SJCRH30 (cell line): ENCODE measurements around the gene SEMA4D. TPM values are rescaled to one million over a fixed set of nuclear protein-coding genes. Genes with fewer than 3 reads are reported as not detected.

Experiments
- DNase-seq, 2 experiments: peaks; one replicate each; pipeline ENCODE4 v3.0.0-alpha.2; 2015 to 2020
- H3K27ac ChIP-seq: fragments of 250-450 bp; sonication (Bioruptor Pico); 2 replicates; pipeline ENCODE4 v1.5.1; 2020; ENCODE audit warnings: mild to moderate bottlenecking, moderate library complexity
- H3K27me3 ChIP-seq: fragments of 250-450 bp; sonication (Bioruptor Pico); 2 replicates; pipeline ENCODE4 v1.5.1; 2020; ENCODE audit warnings: mild to moderate bottlenecking, moderate library complexity
- H3K36me3 ChIP-seq: fragments of 250-450 bp; sonication (Bioruptor Pico); 2 replicates; pipeline ENCODE4 v1.5.1; 2020; ENCODE audit warnings: mild to moderate bottlenecking, moderate library complexity
- H3K4me1 ChIP-seq: fragments of 250-450 bp; sonication (Bioruptor Pico); 2 replicates; pipeline ENCODE4 v1.5.1; 2020; ENCODE audit warnings: mild to moderate bottlenecking, moderate library complexity
- H3K4me3 ChIP-seq: fragments of 250-450 bp; sonication (Bioruptor Pico); 2 replicates; pipeline ENCODE4 v1.5.1; 2020; ENCODE audit warnings: mild to moderate bottlenecking, moderate library complexity
- H3K9me3 ChIP-seq: fragments of 250-450 bp; sonication (Bioruptor Pico); replicated peaks from 2 replicates; pipeline ENCODE4 v1.5.1; 2020; ENCODE audit warnings: mild to moderate bottlenecking, moderate library complexity
- total RNA-seq: library from RNA; depleted of rRNA; stranded (reverse); fragments of >200 nt; shearing (Covaris generic); gene quantifications from 2 replicates; pipeline ENCODE4 v1.2.3, GENCODE V29; 2014

Gene SEMA4D
- total RNA-seq, 1 experiment from 2014 or later = not detected

- DNase-seq = no peak
- Histone ChIP-seq H3K36me3 (no peaks in the 10 kb centered on the region), H3K27me3 (peaks cover 33% of the 10 kb centered on the region), H3K4me3 (no peak overlapping the region), H3K27ac (no peak overlapping the region), H3K9me3 (no peaks in the 10 kb centered on the region), H3K4me1 (no peaks in the 10 kb centered on the region)
Measured at GRCh38 chr9:89448381-89448780, 49.5 kb downstream of the SEMA4D start.

- Histone ChIP-seq H3K27me3 (peaks cover 37% of the 10 kb centered on the region), H3K36me3 (no peaks in the 10 kb centered on the region), H3K4me3 (no peak overlapping the region), H3K4me1 (no peaks in the 10 kb centered on the region), H3K9me3 (no peaks in the 10 kb centered on the region), H3K27ac (no peak overlapping the region)
- DNase-seq = no peak
Measured at GRCh38 chr9:89447416-89447815, 50.5 kb downstream of the SEMA4D start.

GRCh38 chr9:89446961-89447310, 51.0 kb downstream of the SEMA4D start:
- H3K9me3 ChIP-seq = no peaks in the 10 kb centered on the region
- H3K27ac ChIP-seq = no peak overlapping the region
- peaks cover 42% of the 10 kb centered on the region for H3K27me3 ChIP-seq
- H3K4me1 ChIP-seq = no peaks in the 10 kb centered on the region
- no peak overlapping the region for H3K4me3 ChIP-seq
- DNase-seq = no peak
- H3K36me3 ChIP-seq = no peaks in the 10 kb centered on the region

DNA sequence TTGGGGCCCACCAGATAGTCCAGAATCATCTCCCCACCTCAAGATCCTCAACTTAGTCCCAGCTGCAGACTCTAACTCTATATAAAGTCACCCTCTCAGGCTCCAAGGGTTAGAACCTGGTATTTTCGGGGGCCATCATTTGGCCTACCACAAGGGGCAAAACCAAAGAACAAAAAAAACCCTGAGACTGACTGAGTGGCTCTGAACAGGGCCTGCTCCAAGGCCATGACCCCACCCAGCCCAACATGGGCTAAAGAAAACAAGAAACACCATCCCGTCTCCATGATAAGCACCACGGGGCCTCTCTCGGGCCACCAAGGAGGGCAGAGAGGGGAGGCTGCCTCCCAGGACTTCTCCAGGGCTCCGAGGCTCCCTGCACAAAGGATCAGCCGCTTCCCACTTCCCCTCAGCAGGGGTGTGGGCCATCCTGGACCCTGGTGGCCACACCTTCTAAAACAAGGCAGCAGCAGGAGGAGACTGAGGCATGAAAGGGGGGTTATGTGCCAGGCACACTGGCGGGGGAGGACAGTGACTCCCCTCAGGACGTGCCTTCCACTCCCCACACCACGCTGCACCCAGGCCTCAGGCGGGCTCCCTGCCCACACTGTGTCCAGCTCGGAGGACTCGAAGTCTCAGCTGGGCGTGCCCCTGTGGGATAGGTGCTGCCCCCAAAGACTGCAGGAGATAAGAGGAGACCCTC, 51.5 kb downstream of the SEMA4D start:
- H3K4me1 ChIP-seq = no peaks in the 10 kb centered on the region
- H3K9me3 ChIP-seq = no peaks in the 10 kb centered on the region
- H3K27ac ChIP-seq = no peak overlapping the region
- no peak overlapping the region for H3K4me3 ChIP-seq
- peaks cover 45% of the 10 kb centered on the region for H3K27me3 ChIP-seq
- DNase-seq = no peak
- no peaks in the 10 kb centered on the region for H3K36me3 ChIP-seq

DNA sequence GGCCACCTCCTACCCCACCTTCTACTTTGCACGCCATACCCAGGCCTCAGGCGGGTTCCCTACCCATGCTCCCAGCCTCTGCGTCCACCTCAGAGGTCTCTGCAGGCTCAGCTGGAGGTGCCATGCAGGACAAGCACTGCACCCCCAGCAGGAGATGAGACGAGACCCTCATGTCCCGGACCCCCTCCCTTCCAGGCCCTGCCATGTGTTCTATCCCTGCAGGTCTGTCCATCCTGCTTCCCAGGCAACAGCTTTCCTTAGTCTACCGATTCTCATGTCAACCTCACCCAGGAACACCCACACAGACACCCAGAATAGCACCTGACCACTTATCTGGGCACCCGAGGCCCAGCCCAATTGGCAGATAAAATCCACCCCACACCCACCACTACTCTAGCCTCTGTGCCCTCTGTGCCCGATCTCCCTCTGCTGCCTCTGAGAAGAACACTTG, 52.1 kb downstream of the SEMA4D start:
- Histone ChIP-seq H3K27me3 (peaks cover 45% of the 10 kb centered on the region), H3K4me1 (no peaks in the 10 kb centered on the region), H3K4me3 (no peak overlapping the region), H3K9me3 (no peaks in the 10 kb centered on the region), H3K27ac (no peak overlapping the region), H3K36me3 (no peaks in the 10 kb centered on the region)
- no peak for DNase-seq

DNA sequence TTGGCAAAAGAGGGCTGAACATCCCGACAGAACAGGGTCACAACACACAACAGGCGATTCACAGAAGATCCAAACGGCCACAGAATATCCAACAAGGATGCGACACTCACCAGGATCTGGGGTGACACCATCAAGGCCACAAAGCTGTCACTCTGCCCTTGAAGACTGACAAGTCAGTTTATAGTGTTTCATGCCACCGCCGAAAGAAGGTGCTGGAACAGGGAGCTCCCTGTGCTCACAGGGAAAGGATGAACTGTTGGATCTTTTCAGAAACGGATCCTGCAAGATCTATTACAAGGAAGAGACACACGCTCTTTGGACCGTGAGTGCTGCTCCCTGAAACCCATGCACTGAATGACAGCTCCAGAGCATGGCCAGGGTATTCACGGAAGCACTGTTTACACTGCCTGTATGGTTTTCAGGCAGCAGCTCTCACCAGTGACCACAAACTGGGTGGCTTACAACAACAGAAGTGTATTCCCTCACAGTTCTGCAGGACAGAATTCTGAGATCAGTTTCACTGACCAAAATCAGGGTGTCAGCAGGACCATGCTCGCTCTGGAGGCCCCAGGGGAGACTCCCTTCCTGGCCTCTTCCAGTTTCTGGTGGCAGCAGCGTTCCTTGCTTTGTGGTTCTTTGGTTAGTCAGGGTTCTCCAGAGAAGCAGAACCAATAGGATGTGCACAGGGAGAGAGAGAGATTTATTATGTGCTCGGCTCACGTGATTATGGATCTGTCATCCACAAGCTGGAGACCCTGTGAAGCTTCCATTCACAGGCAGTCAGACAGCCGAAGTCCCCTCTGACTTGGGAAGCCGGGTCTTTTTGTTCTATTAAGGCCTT, 52.8 kb downstream of the SEMA4D start:
- Histone ChIP-seq H3K4me3 (no peak overlapping the region), H3K36me3 (no peaks in the 10 kb centered on the region), H3K9me3 (no peaks in the 10 kb centered on the region), H3K27me3 (peaks cover 45% of the 10 kb centered on the region), H3K4me1 (no peaks in the 10 kb centered on the region), H3K27ac (no peak overlapping the region)
- no peak for DNase-seq

- Histone ChIP-seq H3K9me3 (no peaks in the 10 kb centered on the region), H3K4me3 (no peak overlapping the region), H3K36me3 (no peaks in the 10 kb centered on the region), H3K27me3 (peaks cover 44% of the 10 kb centered on the region), H3K4me1 (no peaks in the 10 kb centered on the region), H3K27ac (no peak overlapping the region)
- DNase-seq = no peak
Measured at GRCh38 chr9:89444274-89444673, 53.6 kb downstream of the SEMA4D start.

GRCh38 chr9:89442981-89443814, 54.7 kb downstream of the SEMA4D start:
- H3K9me3 ChIP-seq = no peaks in the 10 kb centered on the region
- H3K4me3 ChIP-seq = no peak overlapping the region
- peaks cover 34% of the 10 kb centered on the region for H3K27me3 ChIP-seq
- no peak overlapping the region for H3K27ac ChIP-seq
- DNase-seq = no peak
- H3K36me3 ChIP-seq = no peaks in the 10 kb centered on the region
- no peaks in the 10 kb centered on the region for H3K4me1 ChIP-seq

- Histone ChIP-seq H3K27me3 (peaks cover 34% of the 10 kb centered on the region), H3K27ac (no peak overlapping the region), H3K4me3 (no peak overlapping the region), H3K9me3 (no peaks in the 10 kb centered on the region), H3K36me3 (no peaks in the 10 kb centered on the region), H3K4me1 (no peaks in the 10 kb centered on the region)
- DNase-seq = no peak
Measured at GRCh38 chr9:89442501-89442978, 55.4 kb downstream of the SEMA4D start.

GRCh38 chr9:89441986-89442385, 55.9 kb downstream of the SEMA4D start:
- Histone ChIP-seq H3K9me3 (no peaks in the 10 kb centered on the region), H3K27ac (no peak overlapping the region), H3K36me3 (no peaks in the 10 kb centered on the region), H3K27me3 (peaks cover 34% of the 10 kb centered on the region), H3K4me1 (no peaks in the 10 kb centered on the region), H3K4me3 (no peak overlapping the region)
- DNase-seq = no peak

- Histone ChIP-seq H3K27ac (no peak overlapping the region), H3K36me3 (no peaks in the 10 kb centered on the region), H3K4me3 (no peak overlapping the region), H3K9me3 (no peaks in the 10 kb centered on the region), H3K4me1 (no peaks in the 10 kb centered on the region), H3K27me3 (peaks cover 34% of the 10 kb centered on the region)
- DNase-seq = no peak
Measured at GRCh38 chr9:89441655-89441970, 56.3 kb downstream of the SEMA4D start.

DNA sequence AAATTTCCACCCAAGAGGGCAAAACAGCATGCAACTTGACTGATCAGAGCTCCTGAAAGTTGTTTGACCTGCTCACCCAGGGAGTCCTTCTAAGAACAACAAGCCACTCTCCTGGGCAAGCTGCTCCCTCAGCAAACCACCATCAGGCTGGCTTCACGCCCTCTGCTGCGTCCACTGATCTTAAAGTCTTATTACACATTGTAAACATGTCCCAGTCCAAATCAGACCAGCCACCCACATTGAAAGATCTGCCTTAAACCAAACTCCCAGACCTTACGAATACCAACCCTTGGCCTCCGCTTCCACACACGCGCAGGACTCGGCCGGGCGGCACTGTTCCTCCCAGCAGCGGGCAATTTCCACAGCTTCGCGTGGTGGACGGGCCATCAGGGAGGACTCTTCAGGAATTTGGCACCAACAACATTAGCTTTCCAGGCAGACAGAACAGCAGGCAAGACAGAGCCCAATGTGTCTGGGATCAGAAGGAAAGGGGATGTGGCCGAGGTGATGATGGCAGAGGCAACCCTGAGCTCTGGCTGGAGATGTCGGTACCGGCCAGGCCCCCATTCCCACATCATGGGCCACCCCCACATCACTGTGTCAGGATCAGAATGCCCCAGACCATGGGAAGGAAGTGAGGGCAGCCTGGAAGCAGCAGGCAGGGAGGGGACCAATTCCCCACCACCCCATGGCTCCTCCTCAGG, 56.8 kb downstream of the SEMA4D start:
- DNase-seq = no peak
- no peaks in the 10 kb centered on the region for H3K36me3 ChIP-seq
- H3K4me3 ChIP-seq = no peak overlapping the region
- H3K9me3 ChIP-seq = no peaks in the 10 kb centered on the region
- H3K27ac ChIP-seq = no peak overlapping the region
- no peaks in the 10 kb centered on the region for H3K4me1 ChIP-seq
- H3K27me3 ChIP-seq = peaks cover 28% of the 10 kb centered on the region

- no peaks in the 10 kb centered on the region for H3K9me3 ChIP-seq
- DNase-seq = no peak
- no peaks in the 10 kb centered on the region for H3K4me1 ChIP-seq
- no peak overlapping the region for H3K27ac ChIP-seq
- peaks cover 25% of the 10 kb centered on the region for H3K27me3 ChIP-seq
- H3K4me3 ChIP-seq = no peak overlapping the region
- no peaks in the 10 kb centered on the region for H3K36me3 ChIP-seq
Measured at GRCh38 chr9:89440548-89440947, 57.4 kb downstream of the SEMA4D start.

GRCh38 chr9:89440046-89440445, 57.9 kb downstream of the SEMA4D start:
- no peak overlapping the region for H3K27ac ChIP-seq
- no peaks in the 10 kb centered on the region for H3K9me3 ChIP-seq
- no peaks in the 10 kb centered on the region for H3K4me1 ChIP-seq
- peaks cover 20% of the 10 kb centered on the region for H3K27me3 ChIP-seq
- no peaks in the 10 kb centered on the region for H3K36me3 ChIP-seq
- H3K4me3 ChIP-seq = no peak overlapping the region
- no peak for DNase-seq
